ENCODE data around the gene CSNK1G1. TPM values are rescaled to one million over a fixed set of nuclear protein-coding genes. Genes with fewer than 3 reads are reported as not detected.
A peak's percentile ranks its signal among the peaks of the same experiment; 100 is the strongest.

CSNK1G1 gene
- polyA plus RNA-seq, 1 donor from 2014 or later: 18.9 TPM

GRCh38 chr15:64162478-64162868 is 193.5 kb downstream of the CSNK1G1 start:
- no peak for TF ChIP-seq REST (IDR thresholded peaks at IDR 0.05; ENCODE audit: borderline replicate concordance)
- no peak for TF ChIP-seq CTCF (IDR thresholded peaks at IDR 0.05; ENCODE audit: poor library complexity, severe bottlenecking)
- TF ChIP-seq EP300 (conservative IDR thresholded peaks at IDR 0.05; ENCODE audit: poor library complexity, severe bottlenecking): no peak
- no peak for TF ChIP-seq SMC3 (conservative IDR thresholded peaks at IDR 0.05; ENCODE audit: poor library complexity)
- TF ChIP-seq TAF1 (IDR thresholded peaks at IDR 0.05; ENCODE audit: low read depth): no peak
- TF ChIP-seq RAD21 (conservative IDR thresholded peaks at IDR 0.05): no peak
- no peak for TF ChIP-seq POLR2AphosphoS5 (IDR thresholded peaks at IDR 0.05)
- TF ChIP-seq EZH2 (IDR thresholded peaks at IDR 0.05; ENCODE audit: borderline replicate concordance, insufficient read depth, low read length, poor library complexity, severe bottlenecking): no peak
- TF ChIP-seq MXI1 (conservative IDR thresholded peaks at IDR 0.05; ENCODE audit: poor library complexity, severe bottlenecking): no peak
- no peaks in the 10 kb centered on the region for H3K36me3 ChIP-seq (ENCODE audit: insufficient read depth, low read length)
- no peaks in the 10 kb centered on the region for H3F3A ChIP-seq (ENCODE audit: insufficient read depth, low read length, poor library complexity, severe bottlenecking)
- no peaks in the 10 kb centered on the region for H3K27me3 ChIP-seq (ENCODE audit: insufficient read depth, low read depth, low read length)
- no peaks in the 10 kb centered on the region for H3K9me3 ChIP-seq (ENCODE audit: low read length)
- peak overlapping the region; percentile 74 for H3K27ac ChIP-seq (ENCODE audit: low read length)
- H3K4me2 ChIP-seq (ENCODE audit: low read length): peak overlapping the region; percentile 96
- peaks cover 10% of the 10 kb centered on the region for H3K79me2 ChIP-seq (replicated peaks; ENCODE audit: insufficient read depth, low read length)
- H4K20me1 ChIP-seq (ENCODE audit: insufficient read depth): no peaks in the 10 kb centered on the region
- peak overlapping the region; percentile 93 for H3K4me3 ChIP-seq (ENCODE audit: low read length)
- peak overlapping the region; percentile 51 for H2AFZ ChIP-seq (ENCODE audit: low read depth, low read length)
- peak overlapping the region; percentile 82 for H3K9ac ChIP-seq (ENCODE audit: low read length)
- no peaks in the 10 kb centered on the region for H3K9me2 ChIP-seq (ENCODE audit: insufficient read depth, low read length)

- Histone ChIP-seq H3K36me3 (ENCODE audit: insufficient read depth, low read length) (no peaks in the 10 kb centered on the region), H3K79me2 (replicated peaks; ENCODE audit: insufficient read depth, low read length) (peaks cover 10% of the 10 kb centered on the region), H3K4me3 (ENCODE audit: low read length) (peak overlapping the region; percentile 93), H3K9me2 (ENCODE audit: insufficient read depth, low read length) (no peaks in the 10 kb centered on the region), H3K4me2 (ENCODE audit: low read length) (peak overlapping the region; percentile 96), H3F3A (ENCODE audit: insufficient read depth, low read length, poor library complexity, severe bottlenecking) (no peaks in the 10 kb centered on the region), H3K27ac (ENCODE audit: low read length) (peak overlapping the region; percentile 74), H2AFZ (ENCODE audit: low read depth, low read length) (no peak overlapping the region), H4K20me1 (ENCODE audit: insufficient read depth) (no peaks in the 10 kb centered on the region), H3K9me3 (ENCODE audit: low read length) (no peaks in the 10 kb centered on the region), H3K9ac (ENCODE audit: low read length) (peak overlapping the region; percentile 82), H3K27me3 (ENCODE audit: insufficient read depth, low read depth, low read length) (no peaks in the 10 kb centered on the region)
- TF ChIP-seq TAF1 (IDR thresholded peaks at IDR 0.05; ENCODE audit: low read depth) (peak; percentile 41), MXI1 (conservative IDR thresholded peaks at IDR 0.05; ENCODE audit: poor library complexity, severe bottlenecking) (no peak)
Observed at GRCh38 chr15:64161688-64162477, 194.1 kb downstream of the CSNK1G1 start.
